ENCODE results near the gene GPC6. TPM values are rescaled to one million over a fixed set of nuclear protein-coding genes. Genes with fewer than 3 reads are reported as not detected.

The GPC6 gene
- total and polyA plus RNA-seq, 2 experiments from 2014 or later = 14.4 to 20.8 TPM

- Histone ChIP-seq H3K4me3 (no peak overlapping the region), H4K20me1 (ENCODE audit: insufficient read depth) (no peaks in the 10 kb centered on the region), H3K4me2 (ENCODE audit: unreplicated experiment) (no peak overlapping the region), H3K9ac (no peak overlapping the region), H3K27me3 (replicated peaks; ENCODE audit: insufficient read depth) (no peaks in the 10 kb centered on the region), H3K9me2 (ENCODE audit: insufficient read depth) (no peaks in the 10 kb centered on the region), H3K27ac (no peak overlapping the region), H3K9me3 (ENCODE audit: low read depth) (no peaks in the 10 kb centered on the region), H3K4me1 (ENCODE audit: insufficient read depth) (no peaks in the 10 kb centered on the region), H3K36me3 (ENCODE audit: low read depth) (no peaks in the 10 kb centered on the region), H3F3A (ENCODE audit: insufficient read depth) (no peaks in the 10 kb centered on the region), H2AFZ (no peak overlapping the region), H3K79me2 (ENCODE audit: insufficient read depth) (no peaks in the 10 kb centered on the region)
- no peak for DNase-seq
- WGBS, 2 experiments (ENCODE audit: low coverage in 1 of 2, low lambda C conversion rate in 2 of 2, missing lambda C conversion rate in 2 of 2) = 87 to 98% methylated on average over 2 of the region's 2 CpGs
- TF ChIP-seq EZH2phosphoT487 (IDR thresholded peaks at IDR 0.05; ENCODE audit: insufficient read depth, low read depth) (no peak), EZH2 (IDR thresholded peaks at IDR 0.05; ENCODE audit: insufficient read depth, poor library complexity, severe bottlenecking) (no peak)
- in situ Hi-C loops (cut with MboI) = no loop called here
Measured at GRCh38 chr13:93948162-93948922, 721.7 kb downstream of the GPC6 start.

- Histone ChIP-seq H3K4me1 (ENCODE audit: insufficient read depth) (no peaks in the 10 kb centered on the region), H3K79me2 (ENCODE audit: insufficient read depth) (no peaks in the 10 kb centered on the region), H3K4me3 (no peak overlapping the region), H2AFZ (no peak overlapping the region), H3K9me2 (ENCODE audit: insufficient read depth) (no peaks in the 10 kb centered on the region), H3K27ac (no peak overlapping the region), H4K20me1 (ENCODE audit: insufficient read depth) (no peaks in the 10 kb centered on the region), H3K9ac (no peak overlapping the region), H3K9me3 (ENCODE audit: low read depth) (no peaks in the 10 kb centered on the region), H3K36me3 (ENCODE audit: low read depth) (no peaks in the 10 kb centered on the region), H3K4me2 (ENCODE audit: unreplicated experiment) (no peak overlapping the region), H3K27me3 (replicated peaks; ENCODE audit: insufficient read depth) (no peaks in the 10 kb centered on the region), H3F3A (ENCODE audit: insufficient read depth) (no peaks in the 10 kb centered on the region)
- in situ Hi-C loops (cut with MboI) = no loop called here
- TF ChIP-seq EZH2phosphoT487 (IDR thresholded peaks at IDR 0.05; ENCODE audit: insufficient read depth, low read depth) (no peak), EZH2 (IDR thresholded peaks at IDR 0.05; ENCODE audit: insufficient read depth, poor library complexity, severe bottlenecking) (no peak)
- peak; percentile 46 for DNase-seq
Measured at GRCh38 chr13:93951108-93951507, 724.5 kb downstream of the GPC6 start.

DNA sequence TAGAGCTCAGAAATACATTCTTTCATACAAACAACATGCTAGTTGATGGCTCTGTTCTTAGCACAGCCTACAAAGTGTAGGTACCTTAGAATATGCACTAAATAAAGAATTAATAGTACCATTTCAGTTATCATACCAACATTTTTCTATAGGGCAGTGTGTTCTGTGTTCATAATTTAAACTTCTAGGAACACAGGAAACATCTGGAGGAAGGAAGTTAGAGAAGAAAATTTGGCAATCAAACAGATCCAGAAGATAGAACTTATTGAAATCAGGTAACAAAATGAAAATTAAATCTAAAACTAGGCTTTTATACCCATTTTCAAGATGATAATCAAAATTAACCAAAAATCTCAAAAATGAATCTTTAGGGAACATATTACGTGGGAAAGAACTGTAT is 725.3 kb downstream of the GPC6 start:
- in situ Hi-C loops (cut with MboI) = no loop called here
- TF ChIP-seq EZH2 (IDR thresholded peaks at IDR 0.05; ENCODE audit: insufficient read depth, poor library complexity, severe bottlenecking) (no peak), EZH2phosphoT487 (IDR thresholded peaks at IDR 0.05; ENCODE audit: insufficient read depth, low read depth) (no peak)

DNA sequence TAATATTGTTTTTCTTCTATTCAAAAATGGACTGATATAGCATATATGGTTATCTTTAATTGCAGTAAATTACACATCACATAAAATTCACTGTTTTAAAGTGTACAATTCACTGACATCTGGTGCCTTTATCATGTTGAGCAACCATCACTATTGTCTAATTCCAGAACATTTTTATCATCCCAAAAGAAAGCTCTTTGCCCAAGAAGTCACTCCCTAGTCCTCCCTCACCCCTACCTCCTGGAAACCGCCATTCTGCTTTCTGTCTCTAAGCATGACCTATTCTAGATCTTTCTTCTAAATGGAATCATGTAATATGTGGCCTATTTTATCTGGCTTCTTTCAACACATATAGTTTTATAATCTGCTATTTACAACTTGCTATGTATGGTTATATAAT is 727.2 kb downstream of the GPC6 start:
- Histone ChIP-seq H3F3A (ENCODE audit: insufficient read depth) (no peaks in the 10 kb centered on the region), H3K4me2 (ENCODE audit: unreplicated experiment) (no peak overlapping the region), H3K9me2 (ENCODE audit: insufficient read depth) (no peaks in the 10 kb centered on the region), H3K4me3 (no peak overlapping the region), H2AFZ (no peak overlapping the region), H3K9me3 (ENCODE audit: low read depth) (no peaks in the 10 kb centered on the region), H3K27me3 (replicated peaks; ENCODE audit: insufficient read depth) (no peaks in the 10 kb centered on the region), H3K36me3 (ENCODE audit: low read depth) (no peaks in the 10 kb centered on the region), H3K4me1 (ENCODE audit: insufficient read depth) (no peaks in the 10 kb centered on the region), H3K27ac (no peak overlapping the region), H3K79me2 (ENCODE audit: insufficient read depth) (no peaks in the 10 kb centered on the region), H4K20me1 (ENCODE audit: insufficient read depth) (no peaks in the 10 kb centered on the region), H3K9ac (no peak overlapping the region)
- WGBS, 2 experiments (ENCODE audit: low coverage in 1 of 2, low lambda C conversion rate in 2 of 2, missing lambda C conversion rate in 2 of 2) = 100% methylated on average over 1 of the region's 1 CpG
- TF ChIP-seq EZH2 (IDR thresholded peaks at IDR 0.05; ENCODE audit: insufficient read depth, poor library complexity, severe bottlenecking) (no peak), EZH2phosphoT487 (IDR thresholded peaks at IDR 0.05; ENCODE audit: insufficient read depth, low read depth) (no peak)
- in situ Hi-C loops (cut with MboI) = no loop called here
- no peak for DNase-seq

More for the DNA sequence above, 725.3 kb downstream of the GPC6 start:
- H3K9ac ChIP-seq = no peak overlapping the region
- no peaks in the 10 kb centered on the region for H3F3A ChIP-seq (ENCODE audit: insufficient read depth)
- no peaks in the 10 kb centered on the region for H3K79me2 ChIP-seq (ENCODE audit: insufficient read depth)
- no peak overlapping the region for H3K4me2 ChIP-seq (ENCODE audit: unreplicated experiment)
- no peaks in the 10 kb centered on the region for H3K36me3 ChIP-seq (ENCODE audit: low read depth)
- H3K4me3 ChIP-seq = no peak overlapping the region
- H3K27me3 ChIP-seq (replicated peaks; ENCODE audit: insufficient read depth) = no peaks in the 10 kb centered on the region
- H3K9me2 ChIP-seq (ENCODE audit: insufficient read depth) = no peaks in the 10 kb centered on the region
- H2AFZ ChIP-seq = no peak overlapping the region
- H3K4me1 ChIP-seq (ENCODE audit: insufficient read depth) = no peaks in the 10 kb centered on the region
- no peaks in the 10 kb centered on the region for H3K9me3 ChIP-seq (ENCODE audit: low read depth)
- no peak for DNase-seq
- 100% methylated on average over 1 of the region's 1 CpG for WGBS, 2 experiments (ENCODE audit: low coverage in 1 of 2, low lambda C conversion rate in 2 of 2, missing lambda C conversion rate in 2 of 2)
- no peak overlapping the region for H3K27ac ChIP-seq
- H4K20me1 ChIP-seq (ENCODE audit: insufficient read depth) = no peaks in the 10 kb centered on the region

DNA sequence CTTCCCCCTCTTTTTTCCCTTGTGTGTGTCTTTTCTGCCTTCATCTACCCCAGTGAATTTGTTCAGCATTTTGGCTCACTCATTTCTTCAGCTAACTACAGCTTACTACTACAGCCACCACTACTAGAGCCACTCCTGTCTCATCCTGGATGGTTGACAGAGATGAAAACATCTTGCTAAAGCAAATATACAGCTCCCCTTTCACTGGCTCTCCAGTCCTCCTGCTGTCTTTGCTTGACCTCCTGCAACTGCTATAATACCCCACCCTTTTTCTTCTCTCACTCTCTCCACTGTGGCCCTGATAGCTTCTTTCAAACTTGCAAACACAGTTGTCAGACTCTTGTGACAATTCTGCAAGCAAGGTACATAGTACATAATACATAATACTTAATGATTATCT is 729.3 kb downstream of the GPC6 start:
- H3K27me3 ChIP-seq (replicated peaks; ENCODE audit: insufficient read depth) = no peaks in the 10 kb centered on the region
- no peaks in the 10 kb centered on the region for H3K79me2 ChIP-seq (ENCODE audit: insufficient read depth)
- H3K9me2 ChIP-seq (ENCODE audit: insufficient read depth) = no peaks in the 10 kb centered on the region
- no peak overlapping the region for H2AFZ ChIP-seq
- no peak for TF ChIP-seq EZH2phosphoT487 (IDR thresholded peaks at IDR 0.05; ENCODE audit: insufficient read depth, low read depth)
- TF ChIP-seq EZH2 (IDR thresholded peaks at IDR 0.05; ENCODE audit: insufficient read depth, poor library complexity, severe bottlenecking) = no peak
- no peaks in the 10 kb centered on the region for H3K4me1 ChIP-seq (ENCODE audit: insufficient read depth)
- in situ Hi-C loops (cut with MboI) = no loop called here
- H3K9ac ChIP-seq = no peak overlapping the region
- H3F3A ChIP-seq (ENCODE audit: insufficient read depth) = no peaks in the 10 kb centered on the region
- H3K4me2 ChIP-seq (ENCODE audit: unreplicated experiment) = no peak overlapping the region
- no peaks in the 10 kb centered on the region for H3K9me3 ChIP-seq (ENCODE audit: low read depth)
- H3K4me3 ChIP-seq = no peak overlapping the region
- no peaks in the 10 kb centered on the region for H3K36me3 ChIP-seq (ENCODE audit: low read depth)
- no peaks in the 10 kb centered on the region for H4K20me1 ChIP-seq (ENCODE audit: insufficient read depth)
- H3K27ac ChIP-seq = no peak overlapping the region
- DNase-seq = no peak

Measured in GM23248 (cell line).